ENCODE data around the gene GET4.

- TF ChIP-seq TCF7L2 (IDR thresholded peaks at IDR 0.05; ENCODE audit: low read depth, low read length) (no peak), POLR2AphosphoS5 (IDR thresholded peaks at IDR 0.05; ENCODE audit: low read depth, low read length) (no peak), REST (IDR thresholded peaks at IDR 0.05; ENCODE audit: insufficient read depth in 1 of 2, low read depth in 2 of 2, low read length in 1 of 2) (no peak)
- TF ChIP-seq, protein P1, sequence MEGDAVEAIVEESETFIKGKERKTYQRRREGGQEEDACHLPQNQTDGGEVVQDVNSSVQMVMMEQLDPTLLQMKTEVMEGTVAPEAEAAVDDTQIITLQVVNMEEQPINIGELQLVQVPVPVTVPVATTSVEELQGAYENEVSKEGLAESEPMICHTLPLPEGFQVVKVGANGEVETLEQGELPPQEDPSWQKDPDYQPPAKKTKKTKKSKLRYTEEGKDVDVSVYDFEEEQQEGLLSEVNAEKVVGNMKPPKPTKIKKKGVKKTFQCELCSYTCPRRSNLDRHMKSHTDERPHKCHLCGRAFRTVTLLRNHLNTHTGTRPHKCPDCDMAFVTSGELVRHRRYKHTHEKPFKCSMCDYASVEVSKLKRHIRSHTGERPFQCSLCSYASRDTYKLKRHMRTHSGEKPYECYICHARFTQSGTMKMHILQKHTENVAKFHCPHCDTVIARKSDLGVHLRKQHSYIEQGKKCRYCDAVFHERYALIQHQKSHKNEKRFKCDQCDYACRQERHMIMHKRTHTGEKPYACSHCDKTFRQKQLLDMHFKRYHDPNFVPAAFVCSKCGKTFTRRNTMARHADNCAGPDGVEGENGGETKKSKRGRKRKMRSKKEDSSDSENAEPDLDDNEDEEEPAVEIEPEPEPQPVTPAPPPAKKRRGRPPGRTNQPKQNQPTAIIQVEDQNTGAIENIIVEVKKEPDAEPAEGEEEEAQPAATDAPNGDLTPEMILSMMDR (IDR thresholded peaks at IDR 0.05): no peak
Measured at GRCh38 chr7:867406-868188, 8.8 kb upstream of the GET4 start.

Measured in Panc1 (cell line).